Kidney glomerular epithelial cell (primary cell): ENCODE data around the gene SHISAL2A.

Experiments used
- DNase-seq: peaks from one replicate; lab custom pipeline; 2025; lab: John Stamatoyannopoulos, UW

The SHISAL2A gene

DNA sequence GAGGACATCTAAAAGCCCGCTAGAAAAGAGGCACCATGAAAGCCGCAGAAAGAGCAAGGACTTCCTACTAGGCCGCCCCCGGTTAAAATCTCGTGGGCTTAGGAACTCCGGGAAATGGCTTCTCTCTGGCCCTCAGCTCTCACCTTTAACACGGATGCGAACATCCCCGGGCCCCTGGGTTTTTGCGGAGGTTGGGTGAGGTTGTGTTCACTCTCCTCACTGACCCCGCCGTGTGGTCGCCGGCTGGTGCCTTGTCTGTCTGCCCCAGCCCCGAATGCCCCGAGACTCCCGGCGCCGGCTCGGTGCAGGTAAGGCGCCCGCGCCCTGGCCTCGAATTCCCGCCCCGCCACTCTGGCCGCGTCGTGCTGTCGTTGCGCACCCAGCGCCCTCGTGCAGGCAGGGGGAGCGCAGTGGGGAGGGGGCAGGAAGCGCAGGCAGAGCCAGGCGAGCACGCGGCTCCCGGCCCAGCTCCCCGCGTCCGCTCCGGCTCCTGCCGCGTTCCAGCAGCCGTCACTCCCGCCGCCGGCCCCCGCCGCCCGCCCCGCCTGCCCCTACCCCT, at the start of gene SHISAL2A:
SHISAL2A (plus strand) TSS at position 437 of the 559 bp plus-strand sequence. CDS start 326 bp downstream, outside the sequence.
- DNase-seq: no peak

- DNase-seq: no peak
Measured at GRCh38 chr1:52585474-52585873, 47.5 kb upstream of the SHISAL2A start.

DNA sequence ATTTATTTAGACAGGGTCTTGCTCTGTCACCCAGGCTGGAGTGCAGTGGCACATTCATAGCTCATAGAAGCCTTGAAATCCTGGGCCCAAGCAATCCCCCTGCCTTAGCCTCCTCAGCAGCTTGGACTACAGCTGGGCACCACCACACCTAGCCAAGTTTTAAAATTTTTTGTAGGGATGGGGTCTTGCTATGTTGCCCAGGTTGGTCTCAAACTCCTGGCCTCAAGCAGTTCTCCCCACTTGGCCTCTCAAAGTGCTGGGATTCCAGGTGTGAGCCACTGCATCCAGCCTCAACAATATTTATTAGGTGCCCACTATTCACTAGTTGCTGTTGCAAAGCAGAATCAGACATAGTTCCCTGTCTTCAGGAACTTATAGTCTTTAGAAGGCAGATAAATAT, 44.9 kb upstream of the SHISAL2A start:
- DNase-seq: no peak

DNA sequence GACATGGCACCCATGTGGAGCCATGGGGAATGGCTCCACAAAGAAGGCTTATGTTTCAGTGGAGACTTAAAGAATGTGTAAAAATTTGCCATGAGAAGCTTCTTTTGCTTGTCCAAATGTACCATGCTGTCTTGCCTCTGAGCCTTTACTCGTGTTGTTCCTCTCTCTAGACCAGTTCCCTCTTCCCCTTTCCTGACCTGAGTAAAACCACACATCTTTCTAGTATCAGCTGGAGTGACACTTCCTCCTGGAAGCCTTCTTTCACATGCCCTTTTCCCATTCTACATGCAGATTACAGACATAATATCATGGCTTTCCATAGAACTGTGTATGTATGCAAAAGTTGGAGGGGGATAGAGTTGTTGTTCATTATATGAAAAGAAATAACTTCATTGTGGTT, 44.4 kb upstream of the SHISAL2A start:
- DNase-seq: no peak

GRCh38 chr1:52590266-52590665, 42.7 kb upstream of the SHISAL2A start:
- DNase-seq: no peak

DNA sequence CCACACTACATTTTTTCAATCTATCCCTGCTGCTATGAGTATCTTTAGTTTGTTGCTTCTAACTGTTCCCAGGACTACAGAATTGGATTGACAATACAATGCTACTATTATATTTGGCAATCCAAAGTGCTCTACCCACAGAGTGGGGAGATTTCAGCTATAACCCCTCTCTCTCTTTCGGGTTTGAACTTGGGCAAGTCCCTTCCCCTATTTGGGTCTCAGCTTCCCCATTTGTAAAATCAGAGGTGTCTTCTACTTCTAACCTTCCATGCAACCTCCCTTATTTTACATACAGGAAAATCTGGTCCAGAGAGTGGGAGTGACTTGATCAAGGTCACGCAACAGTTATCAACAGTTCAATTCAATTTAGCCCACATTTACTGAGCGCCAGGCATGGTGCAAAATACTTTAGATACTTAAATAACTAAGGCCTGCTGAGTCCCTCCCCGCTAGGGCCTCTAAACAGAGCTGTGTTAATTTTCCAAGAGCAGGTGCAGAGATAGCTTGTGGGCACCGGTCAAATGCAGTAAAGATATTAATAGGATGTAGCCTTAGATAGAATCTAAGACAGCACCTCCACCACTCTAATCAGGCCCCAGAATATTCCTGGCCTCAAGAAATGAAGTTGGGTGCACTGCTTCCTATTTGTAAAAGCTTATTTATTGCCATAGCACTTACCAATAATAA, 40.2 kb upstream of the SHISAL2A start:
- no peak for DNase-seq

DNA sequence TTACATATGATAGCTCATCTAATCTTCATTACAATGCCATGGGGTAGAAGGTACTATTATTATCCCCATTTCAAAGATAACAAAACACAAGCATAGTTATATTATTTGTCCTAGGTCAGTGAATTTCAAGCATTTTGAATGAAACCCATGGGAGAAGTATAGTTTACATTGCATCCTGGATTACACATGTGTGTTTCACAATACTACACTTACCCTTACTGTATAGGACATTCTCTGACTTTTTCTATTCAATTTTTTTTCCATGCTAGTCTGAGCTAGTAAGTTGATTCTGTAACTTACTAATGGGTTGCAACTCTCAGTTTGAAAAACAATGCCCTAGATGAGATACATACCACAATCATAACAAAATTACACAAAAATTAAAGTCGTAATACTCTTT, 39.5 kb upstream of the SHISAL2A start:
- no peak for DNase-seq

- DNase-seq: no peak
Measured at GRCh38 chr1:52595061-52595460, 37.9 kb upstream of the SHISAL2A start.

DNA sequence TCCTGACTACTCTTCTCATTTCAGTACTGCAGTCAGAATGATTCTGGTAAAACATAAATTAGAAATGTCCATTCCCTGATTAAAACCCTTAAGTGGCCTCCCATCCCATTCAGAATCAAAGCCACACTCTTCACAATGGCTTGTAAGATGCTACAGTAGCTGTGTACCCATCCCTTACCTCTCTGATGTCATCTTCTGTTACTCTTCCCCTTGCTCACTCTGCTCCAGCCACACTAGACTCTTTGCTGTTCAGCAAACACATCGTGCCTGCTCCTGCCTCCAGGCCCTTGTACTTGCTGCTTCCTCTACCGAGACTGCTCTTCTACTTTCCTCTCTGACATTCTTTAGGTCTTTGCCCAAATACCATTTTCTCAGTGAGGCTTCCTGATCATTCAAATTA, 35.1 kb upstream of the SHISAL2A start:
- DNase-seq: no peak

- DNase-seq: no peak
Measured at GRCh38 chr1:52598729-52599128, 34.2 kb upstream of the SHISAL2A start.

DNA sequence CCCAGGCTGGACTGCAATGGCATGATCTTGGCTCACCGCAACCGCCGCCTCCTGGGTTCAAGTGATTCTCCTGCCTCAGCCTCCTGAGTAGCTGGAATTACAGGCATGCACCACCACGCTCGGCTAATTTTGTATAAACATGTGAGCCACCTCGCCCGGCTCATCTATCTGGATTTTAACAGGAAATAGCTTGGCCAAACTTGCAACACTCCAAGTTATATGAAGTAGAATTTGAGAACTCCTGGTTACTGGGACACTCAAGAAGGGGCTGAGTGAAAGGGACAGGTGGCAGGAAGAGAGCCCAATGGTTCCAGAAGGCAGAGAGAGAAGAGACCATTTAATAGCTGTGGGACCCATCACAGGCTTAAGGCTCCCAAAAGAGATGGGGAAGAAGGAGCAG, 33.7 kb upstream of the SHISAL2A start:
- DNase-seq: peak; percentile 32

DNA sequence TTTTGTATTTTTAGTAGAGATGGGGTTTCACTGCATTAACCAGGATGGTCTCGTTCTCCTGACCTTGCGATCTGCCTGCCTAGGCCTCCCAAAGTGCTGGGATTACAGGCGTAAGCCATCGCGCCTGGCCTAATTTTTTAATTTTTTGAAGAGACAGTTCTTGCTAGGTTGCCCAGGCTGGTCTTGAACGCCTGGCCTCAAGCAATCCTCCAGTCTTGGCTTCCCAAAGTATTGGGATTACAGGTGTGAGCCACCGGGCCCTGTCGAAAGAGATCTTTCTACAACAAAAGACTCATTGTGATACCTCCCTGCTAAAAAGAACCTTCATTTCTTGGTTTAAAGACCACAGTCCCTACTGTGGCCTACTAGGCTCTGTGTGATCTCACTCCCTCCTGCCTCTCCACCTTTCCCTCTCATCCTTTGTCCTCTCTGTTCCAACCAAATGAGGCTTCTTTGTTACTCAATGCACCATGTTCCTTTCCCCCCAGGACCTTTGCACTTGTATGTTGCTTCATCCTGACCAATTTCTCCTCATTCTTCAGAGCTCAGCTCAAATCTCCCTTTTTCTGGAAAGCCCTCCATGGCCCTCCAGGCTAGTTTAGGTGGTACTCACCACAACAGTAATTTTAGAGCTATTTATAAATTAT, 32.3 kb upstream of the SHISAL2A start:
- DNase-seq: no peak

GRCh38 chr1:52601519-52601918, 31.4 kb upstream of the SHISAL2A start:
- DNase-seq: no peak

- no peak for DNase-seq
Measured at GRCh38 chr1:52601991-52602855, 30.7 kb upstream of the SHISAL2A start, which contains the start of gene GPX7. GPX7 (plus strand) TSS chr1:52602371; CDS start chr1:52602410, 39 bp downstream.

- DNase-seq: no peak
Measured at GRCh38 chr1:52602856-52603600, 29.9 kb upstream of the SHISAL2A start.

- no peak for DNase-seq
Measured at GRCh38 chr1:52603630-52604029, 29.3 kb upstream of the SHISAL2A start.

GRCh38 chr1:52604063-52604770, 28.8 kb upstream of the SHISAL2A start:
- no peak for DNase-seq

GRCh38 chr1:52613636-52614373, 19.2 kb upstream of the SHISAL2A start:
- DNase-seq: no peak

GRCh38 chr1:52614671-52615070, 18.3 kb upstream of the SHISAL2A start:
- DNase-seq: no peak

GRCh38 chr1:52615489-52616042, 17.4 kb upstream of the SHISAL2A start:
- no peak for DNase-seq
